LHCN-M2 (cell line): ENCODE measurements around the gene MORN4. TPM values are rescaled to one million over a fixed set of nuclear protein-coding genes. Genes with fewer than 3 reads are reported as not detected.
A peak's percentile ranks its signal among the peaks of the same experiment; 100 is the strongest.
"Not testable (repeated sequence)": the region's sequence is repeated elsewhere in the genome, so short reads cannot be mapped to it uniquely, and the experiment has no call there.

ENCODE experiments used
- DNase-seq: peaks from one replicate; pipeline ENCODE4 v3.0.0-alpha.2; 2012; ENCODE audit warnings: low read depth
- total RNA-seq: library from RNA; depleted of rRNA; stranded (reverse); fragments of >200 nt; gene quantifications from 2 replicates; pipeline ENCODE4 v1.2.3, GENCODE V29; 2014

Gene MORN4
- total RNA-seq, 1 experiment from 2014 or later, result 3.7 TPM

GRCh38 chr10:97598407-97599271 lies 34.7 kb downstream of the MORN4 start:
- DNase-seq, result no peak

- no peak for DNase-seq
Measured at GRCh38 chr10:97597778-97598177, 35.5 kb downstream of the MORN4 start.

- DNase-seq, result peak; percentile 88
Measured at GRCh38 chr10:97596101-97597082, 36.9 kb downstream of the MORN4 start.

GRCh38 chr10:97593421-97593820 lies 39.9 kb downstream of the MORN4 start:
- DNase-seq, result no peak

GRCh38 chr10:97590748-97591495 lies 42.4 kb downstream of the MORN4 start:
- DNase-seq, result no peak

GRCh38 chr10:97590082-97590747 lies 43.1 kb downstream of the MORN4 start:
- DNase-seq, result no peak

- DNase-seq, result no peak
Measured at GRCh38 chr10:97589479-97589878, 43.8 kb downstream of the MORN4 start, which contains the start of gene C10orf62. C10orf62 (plus strand) TSS chr10:97589721; CDS start chr10:97589898, 177 bp downstream.

- no peak for DNase-seq
Measured at GRCh38 chr10:97587183-97587582, 46.1 kb downstream of the MORN4 start.

- no peak for DNase-seq
Measured at GRCh38 chr10:97585439-97585811, 47.9 kb downstream of the MORN4 start.

GRCh38 chr10:97584798-97585438 lies 48.4 kb downstream of the MORN4 start:
- DNase-seq, result no peak

GRCh38 chr10:97584060-97584797 lies 49.1 kb downstream of the MORN4 start, which contains the start of gene HOGA1:
HOGA1 (plus strand) TSS chr10:97584389; CDS start chr10:97584704, 315 bp downstream.
- DNase-seq, result peak; percentile 80

GRCh38 chr10:97583476-97583875 lies 49.8 kb downstream of the MORN4 start:
- DNase-seq, result no peak

- DNase-seq, result no peak
Measured at GRCh38 chr10:97582169-97582568, 51.1 kb downstream of the MORN4 start.

- DNase-seq, result no peak
Measured at GRCh38 chr10:97580421-97581367, 52.6 kb downstream of the MORN4 start.

- no peak for DNase-seq
Measured at GRCh38 chr10:97578171-97578844, 55.0 kb downstream of the MORN4 start.

GRCh38 chr10:97577701-97578100 lies 55.6 kb downstream of the MORN4 start:
- DNase-seq, result no peak

- not testable (repeated sequence) for DNase-seq
Measured at GRCh38 chr10:97576487-97576886, 56.8 kb downstream of the MORN4 start.
